ENCODE data around the gene CACNA1S.

DNA sequence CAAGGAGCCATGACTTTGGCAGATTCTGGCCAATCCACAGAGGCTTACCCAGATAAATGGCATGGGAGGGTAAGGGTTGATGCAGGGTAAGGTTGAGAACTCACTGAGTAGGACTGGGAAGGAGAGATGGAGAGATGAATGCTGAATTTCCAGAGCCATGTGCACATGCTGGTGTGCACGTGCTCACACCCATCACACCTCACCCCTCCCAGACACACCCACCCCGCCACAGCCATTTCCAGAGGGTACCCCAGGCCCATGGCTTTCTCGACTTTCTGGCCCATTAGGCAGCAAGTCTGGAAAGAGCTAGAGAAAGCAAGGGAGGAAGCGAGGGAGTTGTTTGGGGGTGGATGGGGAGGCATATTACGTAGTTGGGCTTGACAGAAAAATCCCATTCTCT lies 1.6 kb downstream of the CACNA1S start:
- TF ChIP-seq, protein P1, sequence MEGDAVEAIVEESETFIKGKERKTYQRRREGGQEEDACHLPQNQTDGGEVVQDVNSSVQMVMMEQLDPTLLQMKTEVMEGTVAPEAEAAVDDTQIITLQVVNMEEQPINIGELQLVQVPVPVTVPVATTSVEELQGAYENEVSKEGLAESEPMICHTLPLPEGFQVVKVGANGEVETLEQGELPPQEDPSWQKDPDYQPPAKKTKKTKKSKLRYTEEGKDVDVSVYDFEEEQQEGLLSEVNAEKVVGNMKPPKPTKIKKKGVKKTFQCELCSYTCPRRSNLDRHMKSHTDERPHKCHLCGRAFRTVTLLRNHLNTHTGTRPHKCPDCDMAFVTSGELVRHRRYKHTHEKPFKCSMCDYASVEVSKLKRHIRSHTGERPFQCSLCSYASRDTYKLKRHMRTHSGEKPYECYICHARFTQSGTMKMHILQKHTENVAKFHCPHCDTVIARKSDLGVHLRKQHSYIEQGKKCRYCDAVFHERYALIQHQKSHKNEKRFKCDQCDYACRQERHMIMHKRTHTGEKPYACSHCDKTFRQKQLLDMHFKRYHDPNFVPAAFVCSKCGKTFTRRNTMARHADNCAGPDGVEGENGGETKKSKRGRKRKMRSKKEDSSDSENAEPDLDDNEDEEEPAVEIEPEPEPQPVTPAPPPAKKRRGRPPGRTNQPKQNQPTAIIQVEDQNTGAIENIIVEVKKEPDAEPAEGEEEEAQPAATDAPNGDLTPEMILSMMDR (IDR thresholded peaks at IDR 0.05), result no peak
- no peak for TF ChIP-seq POLR2A (IDR thresholded peaks at IDR 0.05)

Data from esophagus squamous epithelium (tissue), 4 donors.